ENCODE measurements around the gene DNAH3.

Gene DNAH3

GRCh38 chr16:20969386-20969785 is 181.3 kb downstream of the DNAH3 start:
- H3K36me3 ChIP-seq (ENCODE audit: insufficient read depth, low read length): no peaks in the 10 kb centered on the region
- no peak overlapping the region for H3K9ac ChIP-seq (ENCODE audit: insufficient read length)
- no peaks in the 10 kb centered on the region for H3K9me3 ChIP-seq (ENCODE audit: low read depth, low read length)
- DNase-seq (ENCODE audit: low read depth, low spot score): no peak
- no peak overlapping the region for H3K4me3 ChIP-seq
- TF ChIP-seq POLR2AphosphoS5 (IDR thresholded peaks at IDR 0.05; ENCODE audit: borderline replicate concordance, low read depth, low read length) (no peak), EZH2 (IDR thresholded peaks at IDR 0.05) (no peak), FOXP2 (optimal IDR thresholded peaks at IDR 0.05; ENCODE audit: control extremely low read depth, extremely low read length, insufficient read depth) (no peak)
- no peak overlapping the region for H3K27ac ChIP-seq

GRCh38 chr16:20968765-20969164 is 181.9 kb downstream of the DNAH3 start:
- Histone ChIP-seq H3K9me3 (ENCODE audit: low read depth, low read length) (no peaks in the 10 kb centered on the region), H3K9ac (ENCODE audit: insufficient read length) (no peak overlapping the region), H3K27ac (no peak overlapping the region), H3K4me3 (no peak overlapping the region), H3K36me3 (ENCODE audit: insufficient read depth, low read length) (no peaks in the 10 kb centered on the region)
- TF ChIP-seq EZH2 (IDR thresholded peaks at IDR 0.05) (no peak), FOXP2 (optimal IDR thresholded peaks at IDR 0.05; ENCODE audit: control extremely low read depth, extremely low read length, insufficient read depth) (no peak), POLR2AphosphoS5 (IDR thresholded peaks at IDR 0.05; ENCODE audit: borderline replicate concordance, low read depth, low read length) (no peak)
- DNase-seq (ENCODE audit: low read depth, low spot score): no peak

- Histone ChIP-seq H3K4me3 (no peak overlapping the region), H3K9ac (ENCODE audit: insufficient read length) (no peak overlapping the region), H3K36me3 (ENCODE audit: insufficient read depth, low read length) (no peaks in the 10 kb centered on the region), H3K9me3 (ENCODE audit: low read depth, low read length) (no peaks in the 10 kb centered on the region), H3K27ac (no peak overlapping the region)
- no peak for TF ChIP-seq EZH2 (IDR thresholded peaks at IDR 0.05)
- TF ChIP-seq FOXP2 (optimal IDR thresholded peaks at IDR 0.05; ENCODE audit: control extremely low read depth, extremely low read length, insufficient read depth): no peak
- TF ChIP-seq POLR2AphosphoS5 (IDR thresholded peaks at IDR 0.05; ENCODE audit: borderline replicate concordance, low read depth, low read length): no peak
- DNase-seq (ENCODE audit: low read depth, low spot score): no peak
These were observed 189.7 kb downstream of the DNAH3 start for GRCh38 chr16:20960899-20961298.

- no peak overlapping the region for H3K27ac ChIP-seq
- H3K9me3 ChIP-seq (ENCODE audit: low read depth, low read length): no peaks in the 10 kb centered on the region
- TF ChIP-seq FOXP2 (optimal IDR thresholded peaks at IDR 0.05; ENCODE audit: control extremely low read depth, extremely low read length, insufficient read depth) (no peak), EZH2 (IDR thresholded peaks at IDR 0.05) (no peak), POLR2AphosphoS5 (IDR thresholded peaks at IDR 0.05; ENCODE audit: borderline replicate concordance, low read depth, low read length) (no peak)
- DNase-seq (ENCODE audit: low read depth, low spot score): no peak
- H3K4me3 ChIP-seq: no peak overlapping the region
- H3K9ac ChIP-seq (ENCODE audit: insufficient read length): no peak overlapping the region
- no peaks in the 10 kb centered on the region for H3K36me3 ChIP-seq (ENCODE audit: insufficient read depth, low read length)
These were observed 193.5 kb downstream of the DNAH3 start for GRCh38 chr16:20957153-20957552.

- TF ChIP-seq POLR2AphosphoS5 (IDR thresholded peaks at IDR 0.05; ENCODE audit: borderline replicate concordance, low read depth, low read length) (no peak), EZH2 (IDR thresholded peaks at IDR 0.05) (no peak), FOXP2 (optimal IDR thresholded peaks at IDR 0.05; ENCODE audit: control extremely low read depth, extremely low read length, insufficient read depth) (no peak)
- Histone ChIP-seq H3K27ac (no peak overlapping the region), H3K9ac (ENCODE audit: insufficient read length) (no peak overlapping the region), H3K36me3 (ENCODE audit: insufficient read depth, low read length) (no peaks in the 10 kb centered on the region), H3K4me3 (no peak overlapping the region), H3K9me3 (ENCODE audit: low read depth, low read length) (no peaks in the 10 kb centered on the region)
- DNase-seq (ENCODE audit: low read depth, low spot score): no peak
These were observed 194.3 kb downstream of the DNAH3 start for GRCh38 chr16:20956319-20956718.

GRCh38 chr16:20954574-20954973 is 196.1 kb downstream of the DNAH3 start:
- no peak for DNase-seq (ENCODE audit: low read depth, low spot score)
- Histone ChIP-seq H3K9ac (ENCODE audit: insufficient read length) (no peak overlapping the region), H3K4me3 (no peak overlapping the region), H3K9me3 (ENCODE audit: low read depth, low read length) (no peaks in the 10 kb centered on the region), H3K27ac (no peak overlapping the region), H3K36me3 (ENCODE audit: insufficient read depth, low read length) (no peaks in the 10 kb centered on the region)
- TF ChIP-seq EZH2 (IDR thresholded peaks at IDR 0.05) (no peak), POLR2AphosphoS5 (IDR thresholded peaks at IDR 0.05; ENCODE audit: borderline replicate concordance, low read depth, low read length) (no peak), FOXP2 (optimal IDR thresholded peaks at IDR 0.05; ENCODE audit: control extremely low read depth, extremely low read length, insufficient read depth) (no peak)

- Histone ChIP-seq H3K27ac (no peak overlapping the region), H3K36me3 (ENCODE audit: insufficient read depth, low read length) (no peaks in the 10 kb centered on the region), H3K4me3 (no peak overlapping the region), H3K9ac (ENCODE audit: insufficient read length) (no peak overlapping the region), H3K9me3 (ENCODE audit: low read depth, low read length) (no peaks in the 10 kb centered on the region)
- TF ChIP-seq EZH2 (IDR thresholded peaks at IDR 0.05): no peak
- TF ChIP-seq POLR2AphosphoS5 (IDR thresholded peaks at IDR 0.05; ENCODE audit: borderline replicate concordance, low read depth, low read length): no peak
- TF ChIP-seq FOXP2 (optimal IDR thresholded peaks at IDR 0.05; ENCODE audit: control extremely low read depth, extremely low read length, insufficient read depth): no peak
- no peak for DNase-seq (ENCODE audit: low read depth, low spot score)
These were observed 198.3 kb downstream of the DNAH3 start for GRCh38 chr16:20952139-20952920.

- no peak overlapping the region for H3K4me3 ChIP-seq
- no peaks in the 10 kb centered on the region for H3K36me3 ChIP-seq (ENCODE audit: insufficient read depth, low read length)
- H3K27ac ChIP-seq: no peak overlapping the region
- H3K9me3 ChIP-seq (ENCODE audit: low read depth, low read length): no peaks in the 10 kb centered on the region
- TF ChIP-seq EZH2 (IDR thresholded peaks at IDR 0.05) (no peak), FOXP2 (optimal IDR thresholded peaks at IDR 0.05; ENCODE audit: control extremely low read depth, extremely low read length, insufficient read depth) (no peak), POLR2AphosphoS5 (IDR thresholded peaks at IDR 0.05; ENCODE audit: borderline replicate concordance, low read depth, low read length) (no peak)
- no peak overlapping the region for H3K9ac ChIP-seq (ENCODE audit: insufficient read length)
- DNase-seq (ENCODE audit: low read depth, low spot score): no peak
These were observed 200.4 kb downstream of the DNAH3 start for GRCh38 chr16:20950294-20950693.

Data from SK-N-MC (cell line).